ENCODE data around the gene OR9A4.

Gene OR9A4

GRCh38 chr7:141949021-141949420 lies 32.8 kb downstream of the OR9A4 start:
- DNase-seq, result no peak

- no peak for DNase-seq
Measured at GRCh38 chr7:141949451-141949850, 33.3 kb downstream of the OR9A4 start.

- no peak for DNase-seq
Measured at GRCh38 chr7:141949911-141950310, 33.7 kb downstream of the OR9A4 start.

- peak in 1 of 2 donors; percentile 28 for DNase-seq
Measured at GRCh38 chr7:141950806-141951205, 34.6 kb downstream of the OR9A4 start.

- DNase-seq, result no peak
Measured at GRCh38 chr7:141952461-141952860, 36.3 kb downstream of the OR9A4 start.

- DNase-seq, result no peak
Measured at GRCh38 chr7:141954334-141954733, 38.1 kb downstream of the OR9A4 start.

GRCh38 chr7:141956084-141956483 lies 39.9 kb downstream of the OR9A4 start:
- DNase-seq, result no peak

- no peak for DNase-seq
Measured at GRCh38 chr7:141960687-141961422, 44.7 kb downstream of the OR9A4 start.

All from CD4-positive, alpha-beta T cell treated with Interleukin-1 beta for 1 hour (primary cell).